HCT116 (cell line): ENCODE measurements around the gene KRTAP29-1.

Source experiments
- EZH2 ChIP-seq: fragments of 200-600 bp; sonication (generic); IDR thresholded peaks from 2 replicates; pipeline ENCODE4 v1.6.1; 2017; ENCODE audit warnings: antibody characterized with exemption, mixed run types
- POLR2AphosphoS5 ChIP-seq: IDR thresholded peaks from 2 replicates; pipeline ENCODE4 v1.6.1; 2011; ENCODE audit warnings: mild to moderate bottlenecking, low read depth, low read length, moderate library complexity
- RAD21 ChIP-seq: IDR thresholded peaks from 2 replicates; pipeline ENCODE4 v1.6.1; 2012; ENCODE audit warnings: low read depth, mild to moderate bottlenecking
- SRF ChIP-seq: IDR thresholded peaks from 2 replicates; pipeline ENCODE4 v1.6.1; 2012; ENCODE audit warnings: low read depth
- TCF7L2 ChIP-seq: IDR thresholded peaks from 2 replicates; pipeline ENCODE4 v1.7.0; 2011; ENCODE audit warnings: borderline replicate concordance, inconsistent platforms; ENCODE audit not compliant: insufficient read depth, insufficient read length; ENCODE audit errors: extremely low read depth
- TF ChIP-seq, protein P1 (sequence below), 3 experiments: fragments of 200-600 bp in 1 of 3; sonication (generic) in 1 of 3; IDR thresholded peaks in 2 of 3; conservative IDR thresholded peaks in 1 of 3; 2 replicates each; pipeline ENCODE4 v1.5.1; 2012 to 2017; ENCODE audit warnings: low read depth in 2 of 3, low read length in 2 of 3, antibody characterized with exemption in 1 of 3, borderline replicate concordance in 1 of 3, control low read depth in 1 of 3, mild to moderate bottlenecking in 1 of 3, mixed read lengths in 1 of 3, mixed run types in 1 of 3, moderate library complexity in 1 of 3; ENCODE audit not compliant: insufficient read depth in 1 of 3

DNA sequence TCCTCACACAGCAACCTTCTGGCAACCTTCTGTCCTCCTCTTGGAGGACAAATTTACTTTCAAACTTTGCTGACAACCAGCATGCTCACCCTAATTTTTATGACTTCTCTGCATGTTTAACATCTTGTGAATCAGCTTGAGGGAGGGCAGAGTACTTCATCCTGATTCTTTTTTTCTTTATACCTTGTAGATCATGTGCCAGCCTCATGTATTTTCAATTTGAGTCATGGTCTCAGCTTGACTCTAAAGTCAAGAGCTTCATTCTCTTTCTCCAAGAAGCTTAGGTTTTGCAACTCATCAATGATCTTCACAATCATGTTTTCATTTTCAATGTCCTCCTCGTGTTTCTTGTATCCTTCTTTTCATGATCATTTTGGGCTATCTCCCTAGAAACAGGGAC is 30.8 kb downstream of the KRTAP29-1 start:
- TF ChIP-seq, protein P1, sequence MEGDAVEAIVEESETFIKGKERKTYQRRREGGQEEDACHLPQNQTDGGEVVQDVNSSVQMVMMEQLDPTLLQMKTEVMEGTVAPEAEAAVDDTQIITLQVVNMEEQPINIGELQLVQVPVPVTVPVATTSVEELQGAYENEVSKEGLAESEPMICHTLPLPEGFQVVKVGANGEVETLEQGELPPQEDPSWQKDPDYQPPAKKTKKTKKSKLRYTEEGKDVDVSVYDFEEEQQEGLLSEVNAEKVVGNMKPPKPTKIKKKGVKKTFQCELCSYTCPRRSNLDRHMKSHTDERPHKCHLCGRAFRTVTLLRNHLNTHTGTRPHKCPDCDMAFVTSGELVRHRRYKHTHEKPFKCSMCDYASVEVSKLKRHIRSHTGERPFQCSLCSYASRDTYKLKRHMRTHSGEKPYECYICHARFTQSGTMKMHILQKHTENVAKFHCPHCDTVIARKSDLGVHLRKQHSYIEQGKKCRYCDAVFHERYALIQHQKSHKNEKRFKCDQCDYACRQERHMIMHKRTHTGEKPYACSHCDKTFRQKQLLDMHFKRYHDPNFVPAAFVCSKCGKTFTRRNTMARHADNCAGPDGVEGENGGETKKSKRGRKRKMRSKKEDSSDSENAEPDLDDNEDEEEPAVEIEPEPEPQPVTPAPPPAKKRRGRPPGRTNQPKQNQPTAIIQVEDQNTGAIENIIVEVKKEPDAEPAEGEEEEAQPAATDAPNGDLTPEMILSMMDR (IDR thresholded peaks at IDR 0.05 in 2 of 3, conservative IDR thresholded peaks at IDR 0.05 in 1 of 3; ENCODE audit: borderline replicate concordance in 1 of 3, insufficient read depth in 1 of 3, low read depth in 2 of 3, low read length in 2 of 3): no peak
- TF ChIP-seq TCF7L2: no peak
- no peak for TF ChIP-seq POLR2AphosphoS5
- TF ChIP-seq SRF: no peak
- TF ChIP-seq EZH2: no peak
- no peak for TF ChIP-seq RAD21
